HCT116 (cell line): Measurements from ENCODE around the gene POLA2. TPM values are rescaled to one million over a fixed set of nuclear protein-coding genes. Genes with fewer than 3 reads are reported as not detected.

Source experiments
- ATAC-seq: fragments of 200-7000 bp; cut with Tn5 transposase; 2 replicates; pipeline ENCODE4 v1.9.1; 2020; ENCODE audit warnings: mild to moderate bottlenecking, moderate library complexity
- BruUV-seq: library from RNA; stranded (reverse); fragments of 400-500 nt; replicated peaks from 2 replicates; lab custom pipeline; 2021; lab: Mats Ljungman, UMichigan
- CTCF ChIA-PET: fragments of 300-600 bp; sonication (Branson Sonifier 250); formaldehyde crosslinking; loops from one replicate; lab custom pipeline; 2021; ENCODE audit warnings: antibody characterized with exemption; lab: Charles Lee
- POLR2A ChIA-PET: fragments of 300-600, 350-600 bp; sonication (Branson Sonifier 250); formaldehyde crosslinking; loops from one replicate; lab custom pipeline; 2021; ENCODE audit warnings: antibody characterized with exemption; lab: Charles Lee
- RAD21 ChIA-PET, 2 experiments: fragments of 300-600 bp; sonication (Branson Sonifier 250); formaldehyde crosslinking; loops; one replicate each; lab custom pipeline; 2023; ENCODE audit warnings: low total read pairs in 2 of 2; ENCODE audit not compliant: uncharacterized antibody in 2 of 2, unreplicated experiment in 2 of 2, low non-redundant PET in 1 of 2; lab: Charles Lee
- DNase-seq: peaks from one replicate; pipeline ENCODE4 v3.0.0-alpha.2; 2010; ENCODE audit warnings: low read depth, low spot score
- H2AFZ ChIP-seq: fragments of 200-600 bp; shearing (Covaris generic), sonication (generic); 2 replicates; pipeline ENCODE4 v1.6.1; 2017; ENCODE audit warnings: low read depth, mixed run types, mixed read lengths, antibody characterized with exemption, low read length; ENCODE audit not compliant: poor library complexity, severe bottlenecking
- H3K27ac ChIP-seq: 2 replicates; pipeline ENCODE4 v1.5.1; 2012; ENCODE audit warnings: low read depth, low read length
- H3K27me3 ChIP-seq: fragments of 200-600 bp; sonication (generic); 2 replicates; pipeline ENCODE4 v1.6.1; 2016; ENCODE audit warnings: mixed run types, low read length, mixed read lengths; ENCODE audit not compliant: insufficient read depth
- H3K36me3 ChIP-seq, 2 experiments: fragments of 200-500 bp in 1 of 2; fragments of 200-600 bp in 1 of 2; sonication (Bioruptor generic) in 1 of 2; sonication (generic) in 1 of 2; 2 replicates each; pipeline versions ENCODE4 v1.5.1 to v1.6.1; 2014 to 2016; ENCODE audit warnings: low read length in 2 of 2, inconsistent platforms in 1 of 2, mixed read lengths in 1 of 2, mixed run types in 1 of 2; ENCODE audit not compliant: insufficient read depth in 2 of 2, control insufficient read depth in 1 of 2
- H3K4me1 ChIP-seq, 2 experiments: fragments of 200-600 bp in 1 of 2; sonication (generic) in 1 of 2; 2 replicates each; pipeline versions ENCODE4 v1.5.1 to v1.6.1; 2012 to 2017; ENCODE audit warnings: low read length in 2 of 2, inconsistent platforms in 1 of 2, mild to moderate bottlenecking in 1 of 2, mixed read lengths in 1 of 2, mixed run types in 1 of 2, moderate library complexity in 1 of 2; ENCODE audit not compliant: insufficient read depth in 2 of 2, control insufficient read depth in 1 of 2
- H3K4me2 ChIP-seq: fragments of 200-600 bp; sonication (generic); 2 replicates; pipeline ENCODE4 v1.6.1; 2017; ENCODE audit warnings: mixed run types, low read length, mixed read lengths
- H3K4me3 ChIP-seq, 2 experiments: fragments of 200-600 bp in 1 of 2; sonication (generic) in 1 of 2; replicated peaks in 1 of 2; 2 replicates each; pipeline ENCODE4 v1.5.1; 2011 to 2016; ENCODE audit warnings: low read length in 2 of 2, control low read depth in 1 of 2, low read depth in 1 of 2, mild to moderate bottlenecking in 1 of 2, mixed read lengths in 1 of 2, mixed run types in 1 of 2
- H3K79me2 ChIP-seq: fragments of 200-600 bp; sonication (generic); 2 replicates; pipeline ENCODE4 v1.6.1; 2017; ENCODE audit warnings: mild to moderate bottlenecking, mixed run types, low read length, moderate library complexity, mixed read lengths; ENCODE audit not compliant: insufficient read depth
- H3K9ac ChIP-seq: fragments of 200-600 bp; sonication (generic); 2 replicates; pipeline ENCODE4 v1.6.1; 2016; ENCODE audit warnings: low read length, mixed read lengths
- H3K9me2 ChIP-seq: fragments of 200-600 bp; sonication (generic), shearing (Covaris generic); 2 replicates; pipeline ENCODE4 v1.6.1; 2017; ENCODE audit warnings: mixed run types, mild to moderate bottlenecking, moderate library complexity; ENCODE audit not compliant: insufficient read depth
- H3K9me3 ChIP-seq, 2 experiments: fragments of 200-500 bp in 1 of 2; fragments of 200-600 bp in 1 of 2; sonication (Bioruptor generic) in 1 of 2; sonication (generic) in 1 of 2; 2 replicates each; pipeline ENCODE4 v1.6.1; 2014 to 2017; ENCODE audit warnings: low read length in 2 of 2, mixed read lengths in 2 of 2, inconsistent platforms in 1 of 2, low read depth in 1 of 2, mild to moderate bottlenecking in 1 of 2, mixed run types in 1 of 2, moderate library complexity in 1 of 2; ENCODE audit not compliant: control insufficient read depth in 1 of 2, insufficient read depth in 1 of 2
- H4K20me1 ChIP-seq: fragments of 200-600 bp; sonication (generic), shearing (Covaris generic); 2 replicates; pipeline ENCODE4 v1.6.1; 2017; ENCODE audit warnings: mixed run types, mild to moderate bottlenecking, moderate library complexity; ENCODE audit not compliant: insufficient read depth
- ATF3 ChIP-seq: IDR thresholded peaks from 2 replicates; pipeline ENCODE4 v1.6.1; 2012
- CBX3 ChIP-seq: IDR thresholded peaks from 2 replicates; pipeline ENCODE4 v1.6.1; 2012; ENCODE audit warnings: low read depth
- CTCF ChIP-seq, 3 experiments: fragments of 200-600 bp in 1 of 3; sonication (generic) in 1 of 3; IDR thresholded peaks in 2 of 3; conservative IDR thresholded peaks in 1 of 3; 2 replicates each; pipeline ENCODE4 v1.5.1; 2012 to 2017; ENCODE audit warnings: low read depth in 2 of 3, low read length in 2 of 3, antibody characterized with exemption in 1 of 3, borderline replicate concordance in 1 of 3, control low read depth in 1 of 3, mild to moderate bottlenecking in 1 of 3, mixed read lengths in 1 of 3, mixed run types in 1 of 3, moderate library complexity in 1 of 3; ENCODE audit not compliant: insufficient read depth in 1 of 3
- EZH2 ChIP-seq: fragments of 200-600 bp; sonication (generic); IDR thresholded peaks from 2 replicates; pipeline ENCODE4 v1.6.1; 2017; ENCODE audit warnings: antibody characterized with exemption, mixed run types
- EZH2phosphoT487 ChIP-seq: fragments of 200-600 bp; IDR thresholded peaks from 2 replicates; pipeline ENCODE4 v1.6.1; 2018; ENCODE audit warnings: antibody characterized with exemption, borderline replicate concordance
- FOSL1 ChIP-seq: IDR thresholded peaks from 2 replicates; pipeline ENCODE4 v1.6.1; 2012; ENCODE audit warnings: low read depth
- MAX ChIP-seq: IDR thresholded peaks from 2 replicates; pipeline ENCODE4 v1.6.1; 2012
- RAD21 ChIP-seq: IDR thresholded peaks from 2 replicates; pipeline ENCODE4 v1.6.1; 2012; ENCODE audit warnings: low read depth, mild to moderate bottlenecking
- REST ChIP-seq: IDR thresholded peaks from 2 replicates; pipeline ENCODE4 v1.6.1; 2012; ENCODE audit warnings: low read depth
- ZBTB33 ChIP-seq: IDR thresholded peaks from 2 replicates; pipeline ENCODE4 v1.6.1; 2011; ENCODE audit warnings: mild to moderate bottlenecking, low read length, moderate library complexity; ENCODE audit not compliant: insufficient replicate concordance; ENCODE audit errors: extremely low read depth
- ZNF274 ChIP-seq: fragments of 200-500 bp; sonication (Bioruptor generic); IDR thresholded peaks from 2 replicates; pipeline ENCODE4 v1.6.1; 2014; ENCODE audit warnings: mild to moderate bottlenecking, low read depth, low read length, inconsistent platforms
- intact Hi-C: fragments of 100-400 bp; cut with micrococcal nuclease; formaldehyde crosslinking; loops from 2 replicates; pipeline ENCODE4 v1.10.0; 2022
- total RNA-seq: library from RNA; stranded (reverse); gene quantifications from one replicate; pipeline ENCODE4 v1.2.1, GENCODE V29; 2021; ENCODE audit not compliant: unreplicated experiment

Gene POLA2
- total RNA-seq, 1 experiment from 2014 or later, result 20.0 TPM

GRCh38 chr11:65286686-65287085 lies 24.9 kb downstream of the POLA2 start:
- POLR2A ChIA-PET, result no interaction called here
- Histone ChIP-seq H3K9ac (no peak overlapping the region), H3K79me2 (no peaks in the 10 kb centered on the region), H3K36me3 (peaks cover 26 to 65% of the 10 kb centered on the region in 2 experiments), H3K4me3 (no peak overlapping the region), H3K27me3 (no peaks in the 10 kb centered on the region), H2AFZ (no peak overlapping the region), H3K27ac (no peak overlapping the region)
- ATAC-seq (no peak), DNase-seq (no peak)
- intact Hi-C loops, result no loop called here
- no TSS peak for BruUV-seq
- TF ChIP-seq CTCF (IDR thresholded peaks at IDR 0.05 in 2 of 3, conservative IDR thresholded peaks at IDR 0.05 in 1 of 3; ENCODE audit: borderline replicate concordance in 1 of 3, insufficient read depth in 1 of 3, low read depth in 2 of 3, low read length in 2 of 3) (no peak), FOSL1 (no peak)
- TF ChIP-seq, all 23 proteins: peak for 0
- RAD21 ChIA-PET, result no interaction called here
- Histone ChIP-seq H3K9me2 (no peaks in the 10 kb centered on the region), H3K9me3 (no peaks in the 10 kb centered on the region), H4K20me1 (no peaks in the 10 kb centered on the region), H3K4me2 (no peak overlapping the region), H3K4me1 (peaks cover 5 to 9% of the 10 kb centered on the region in 2 experiments; a peak in 2 of 4 replicates)
- CTCF ChIA-PET, result no interaction called here

- Histone ChIP-seq H2AFZ (no peak overlapping the region), H3K27ac (no peak overlapping the region), H3K9me2 (no peaks in the 10 kb centered on the region), H4K20me1 (no peaks in the 10 kb centered on the region), H3K9me3 (no peaks in the 10 kb centered on the region), H3K27me3 (no peaks in the 10 kb centered on the region), H3K36me3 (peaks cover 17 to 60% of the 10 kb centered on the region in 2 experiments; a peak in 3 of 4 replicates), H3K79me2 (no peaks in the 10 kb centered on the region), H3K4me3 (no peak overlapping the region), H3K4me1 (peaks cover 5 to 10% of the 10 kb centered on the region in 2 experiments; a peak in 2 of 4 replicates), H3K9ac (no peak overlapping the region), H3K4me2 (no peak overlapping the region)
- DNase-seq (no peak), ATAC-seq (no peak)
- intact Hi-C loops, result no loop called here
- TF ChIP-seq RAD21 (no peak), ZNF274 (no peak), FOSL1 (no peak), ATF3 (no peak), REST (no peak), EZH2 (no peak), EZH2phosphoT487 (no peak), CBX3 (no peak), ZBTB33 (no peak), MAX (no peak)
- RAD21 ChIA-PET, result no interaction called here
- POLR2A ChIA-PET, result no interaction called here
- no TSS peak for BruUV-seq
- CTCF ChIA-PET, result no interaction called here
Observed at GRCh38 chr11:65287601-65288000, 25.8 kb downstream of the POLA2 start.
